Jurkat, Clone E6-1 (cell line): Measurements from ENCODE around the gene DNAJB1.

Experiments
- DNase-seq: peaks from one replicate; pipeline ENCODE4 v3.0.0-alpha.2; 2011; ENCODE audit warnings: low read depth, low spot score
- H3K4me3 ChIP-seq: 2 replicates; pipeline ENCODE4 v1.5.1; 2011; ENCODE audit warnings: mild to moderate bottlenecking, low read length, control low read depth, moderate library complexity

Gene DNAJB1

GRCh38 chr19:14477418-14478112 is 40.6 kb downstream of the DNAJB1 start:
- H3K4me3 ChIP-seq: no peak overlapping the region
- no peak for DNase-seq

- no peak overlapping the region for H3K4me3 ChIP-seq
- DNase-seq: no peak
These were observed 41.4 kb downstream of the DNAJB1 start for GRCh38 chr19:14476673-14477401.

- H3K4me3 ChIP-seq: no peak overlapping the region
- DNase-seq: no peak
These were observed 41.9 kb downstream of the DNAJB1 start for GRCh38 chr19:14476327-14476672.

GRCh38 chr19:14475251-14476073 is 42.7 kb downstream of the DNAJB1 start, which contains the start of gene PTGER1:
Gene PTGER1, minus strand, starts transcription at chr19:14475354. Its CDS starts 1,034 bp downstream, at chr19:14474320.
- H3K4me3 ChIP-seq: no peak within 1 kb of the TSS
- DNase-seq: no peak

GRCh38 chr19:14474827-14475226 is 43.4 kb downstream of the DNAJB1 start:
- H3K4me3 ChIP-seq: no peak overlapping the region
- no peak for DNase-seq

- H3K4me3 ChIP-seq: no peak overlapping the region
- DNase-seq: no peak
These were observed 44.1 kb downstream of the DNAJB1 start for GRCh38 chr19:14473978-14474578.

GRCh38 chr19:14473073-14473977 is 44.9 kb downstream of the DNAJB1 start:
- DNase-seq: no peak
- no peak overlapping the region for H3K4me3 ChIP-seq

GRCh38 chr19:14472202-14472938 is 45.8 kb downstream of the DNAJB1 start:
- no peak overlapping the region for H3K4me3 ChIP-seq
- DNase-seq: no peak

- DNase-seq: no peak
- H3K4me3 ChIP-seq: no peak overlapping the region
These were observed 46.6 kb downstream of the DNAJB1 start for GRCh38 chr19:14471436-14472187.

- no peak for DNase-seq
- no peak overlapping the region for H3K4me3 ChIP-seq
These were observed 47.9 kb downstream of the DNAJB1 start for GRCh38 chr19:14470031-14470876.

- DNase-seq: no peak
These were observed 50.4 kb downstream of the DNAJB1 start for GRCh38 chr19:14467816-14468215.

GRCh38 chr19:14467391-14467790 is 50.8 kb downstream of the DNAJB1 start:
- no peak for DNase-seq
- no peak overlapping the region for H3K4me3 ChIP-seq

More at GRCh38 chr19:14467816-14468215, 50.4 kb downstream of the DNAJB1 start:
- H3K4me3 ChIP-seq: no peak overlapping the region
